Prostate gland (tissue), 2 donors: ENCODE results near the gene KIF2B. TPM values are rescaled to one million over a fixed set of nuclear protein-coding genes. Genes with fewer than 3 reads are reported as not detected.

Source experiments
- DNase-seq: peaks from one replicate; pipeline ENCODE4 v3.0.0-alpha.2; 2019; ENCODE audit warnings: low spot score
- H3K27ac ChIP-seq, 2 donors: fragments of 200-600 bp; sonication (generic); 2 replicates each; pipeline ENCODE4 v1.5.1; 2017 to 2019
- H3K27me3 ChIP-seq: fragments of 200-600 bp; sonication (generic); replicated peaks from 2 replicates; pipeline ENCODE4 v1.5.1; 2019; ENCODE audit not compliant: insufficient read depth
- H3K36me3 ChIP-seq, 2 donors: fragments of 200-600 bp; sonication (generic); 1 replicate in 1 of 2; 2 replicates in 1 of 2; pipeline versions ENCODE4 v1.5.1 to v1.8.1; 2017 to 2019
- H3K4me1 ChIP-seq: fragments of 200-600 bp; sonication (generic); replicated peaks from 2 replicates; pipeline ENCODE4 v1.5.1; 2019
- H3K4me3 ChIP-seq, 2 donors: fragments of 200-600 bp; sonication (generic); 2 replicates each; pipeline ENCODE4 v1.5.1; 2017 to 2019
- H3K9me3 ChIP-seq: fragments of 200-600 bp; sonication (generic); 2 replicates; pipeline ENCODE4 v1.5.1; 2017
- CTCF ChIP-seq, 4 experiments: fragments of 200-600 bp in 2 of 4; fragments of 450-650 bp in 2 of 4; sonication (generic) in 2 of 4; IDR thresholded peaks; 1 replicate in 3 of 4; 2 replicates in 1 of 4; pipeline ENCODE4 v1.5.1; 2016 to 2019; ENCODE audit warnings: antibody characterized with exemption in 4 of 4, mild to moderate bottlenecking in 2 of 4, moderate library complexity in 2 of 4
- POLR2A ChIP-seq: fragments of 450-650 bp; IDR thresholded peaks from one replicate; pipeline ENCODE4 v1.6.1; 2016; ENCODE audit warnings: antibody characterized with exemption, mild to moderate bottlenecking
- POLR2AphosphoS5 ChIP-seq: sonication (generic); formaldehyde crosslinking; IDR thresholded peaks from one replicate; pipeline ENCODE4 v1.6.1; 2017; ENCODE audit warnings: antibody characterized with exemption
- WGBS: methylation state at CpG from one replicate; pipeline ENCODE4 v1.1.5; 2018; 5-methylcytosine and 5-hydroxymethylcytosine counted together
- intact Hi-C: fragments of 100-400 bp; cut with DNase I; formaldehyde crosslinking; loops from one replicate; pipeline ENCODE4 v1.14.2; 2022
- total RNA-seq, 2 donors: library from RNA; depleted of rRNA; stranded (reverse); fragments of >200 nt; gene quantifications; one replicate each; pipeline ENCODE4 v1.1.0, GENCODE V29; 2016

KIF2B gene
- total RNA-seq, 2 donors from 2014 or later: 4.8 TPM; not detected in 1

- intact Hi-C loops: no loop called here
- no peak overlapping the region for H3K4me3 ChIP-seq
- H3K36me3 ChIP-seq: no peaks in the 10 kb centered on the region
- H3K9me3 ChIP-seq: no peaks in the 10 kb centered on the region
- no peak overlapping the region for H3K27ac ChIP-seq
- no peaks in the 10 kb centered on the region for H3K27me3 ChIP-seq
- no peak for DNase-seq
- TF ChIP-seq CTCF (IDR thresholded peaks at IDR 0.05) (no peak), POLR2A (no peak), POLR2AphosphoS5 (no peak)
- H3K4me1 ChIP-seq: no peaks in the 10 kb centered on the region
These were observed 27.9 kb upstream of the KIF2B start for GRCh38 chr17:53794875-53795274.

GRCh38 chr17:53796642-53797041 is 26.1 kb upstream of the KIF2B start:
- intact Hi-C loops: no loop called here
- no peaks in the 10 kb centered on the region for H3K9me3 ChIP-seq

GRCh38 chr17:53797501-53797900 is 25.2 kb upstream of the KIF2B start:
- no peak for DNase-seq
- Histone ChIP-seq H3K4me1 (no peaks in the 10 kb centered on the region), H3K9me3 (no peaks in the 10 kb centered on the region), H3K4me3 (no peak overlapping the region), H3K27ac (no peak overlapping the region), H3K27me3 (no peaks in the 10 kb centered on the region), H3K36me3 (no peaks in the 10 kb centered on the region)
- WGBS: 45% methylated on average over 4 of the region's 4 CpGs
- intact Hi-C loops: no loop called here
- no peak for TF ChIP-seq POLR2A
- TF ChIP-seq POLR2AphosphoS5: no peak
- TF ChIP-seq CTCF (IDR thresholded peaks at IDR 0.05): no peak

More at GRCh38 chr17:53796642-53797041, 26.1 kb upstream of the KIF2B start:
- no peaks in the 10 kb centered on the region for H3K36me3 ChIP-seq
- no peak overlapping the region for H3K27ac ChIP-seq
- H3K4me1 ChIP-seq: no peaks in the 10 kb centered on the region
- TF ChIP-seq CTCF (IDR thresholded peaks at IDR 0.05) (no peak), POLR2AphosphoS5 (no peak), POLR2A (no peak)
- no peak for DNase-seq
- WGBS: 72% methylated on average over 1 of the region's 1 CpG
- H3K4me3 ChIP-seq: no peak overlapping the region
- H3K27me3 ChIP-seq: no peaks in the 10 kb centered on the region

GRCh38 chr17:53804437-53804836 is 18.3 kb upstream of the KIF2B start:
- TF ChIP-seq CTCF (IDR thresholded peaks at IDR 0.05): no peak
- TF ChIP-seq POLR2AphosphoS5: no peak
- no peak for TF ChIP-seq POLR2A
- intact Hi-C loops: no loop called here

GRCh38 chr17:53806473-53806872 is 16.3 kb upstream of the KIF2B start:
- intact Hi-C loops: no loop called here
- no peak for DNase-seq
- Histone ChIP-seq H3K36me3 (no peaks in the 10 kb centered on the region), H3K4me3 (no peak overlapping the region), H3K27me3 (no peaks in the 10 kb centered on the region), H3K9me3 (no peaks in the 10 kb centered on the region), H3K27ac (no peak overlapping the region), H3K4me1 (no peaks in the 10 kb centered on the region)
- no peak for TF ChIP-seq POLR2AphosphoS5
- no peak for TF ChIP-seq POLR2A
- no peak for TF ChIP-seq CTCF (IDR thresholded peaks at IDR 0.05)

More at GRCh38 chr17:53804437-53804836, 18.3 kb upstream of the KIF2B start:
- no peak overlapping the region for H3K27ac ChIP-seq
- no peaks in the 10 kb centered on the region for H3K27me3 ChIP-seq
- DNase-seq: no peak
- H3K4me1 ChIP-seq: no peaks in the 10 kb centered on the region
- no peak overlapping the region for H3K4me3 ChIP-seq
- H3K9me3 ChIP-seq: no peaks in the 10 kb centered on the region
- WGBS: 87% methylated on average over 5 of the region's 5 CpGs
- H3K36me3 ChIP-seq: no peaks in the 10 kb centered on the region
